Psoas muscle (tissue), 8 donors: ENCODE data around the gene CAMK2B. TPM values are rescaled to one million over a fixed set of nuclear protein-coding genes. Genes with fewer than 3 reads are reported as not detected.
A peak's percentile ranks its signal among the peaks of the same experiment; 100 is the strongest.

Experiments used
- ATAC-seq, 4 donors: fragments of 200-7000 bp; cut with Tn5 transposase; one replicate each; pipeline ENCODE4 v1.9.1; 2020; ENCODE audit warnings: moderate library complexity in 3 of 4, mild to moderate bottlenecking in 2 of 4
- DNase-seq, 2 donors: peaks; one replicate each; pipeline ENCODE4 v3.0.0-alpha.2; 2020
- H3K27ac ChIP-seq: fragments of 200-600 bp; one replicate; pipeline ENCODE4 v1.8.0; 2022
- H3K27me3 ChIP-seq, 3 donors: fragments of 200-600 bp in 1 of 3; one replicate each; pipeline versions ENCODE4 v1.6.1 to v1.8.0; 2013 to 2022; ENCODE audit warnings: low read length in 2 of 3, mild to moderate bottlenecking in 2 of 3, moderate library complexity in 1 of 3; ENCODE audit not compliant: insufficient read depth in 3 of 3
- H3K36me3 ChIP-seq, 2 donors: fragments of 200-600 bp in 1 of 2; one replicate each; pipeline versions ENCODE4 v1.6.1 to v1.8.0; 2013 to 2022; ENCODE audit warnings: low read depth in 1 of 2, mild to moderate bottlenecking in 1 of 2, moderate library complexity in 1 of 2; ENCODE audit not compliant: insufficient read depth in 1 of 2
- H3K4me1 ChIP-seq: fragments of 200-600 bp; one replicate; pipeline ENCODE4 v1.8.0; 2022
- H3K4me3 ChIP-seq: fragments of 200-600 bp; one replicate; pipeline ENCODE4 v1.8.0; 2022; ENCODE audit warnings: mild to moderate bottlenecking
- H3K9me3 ChIP-seq: fragments of 200-600 bp; one replicate; pipeline ENCODE4 v1.8.0; 2022
- WGBS, 3 donors: extraction: QIAGEN DNeasy Blood & Tissue Kit; methylation state at CpG; one replicate each; pipeline versions ENCODE4 v1.1.6 to v1.1.7; 2013; 5-methylcytosine and 5-hydroxymethylcytosine counted together
- intact Hi-C, 2 donors: fragments of 100-400 bp; cut with DNase I; formaldehyde crosslinking; loops; one replicate each; pipeline versions ENCODE4 v1.11.0 to v1.14.2; 2022
- polyA plus RNA-seq, 3 donors: library from polyadenylated mRNA; stranded (reverse); fragments of 200-250 nt; gene quantifications; one replicate each; pipeline ENCODE4 v1.2.3, GENCODE V29; 2013
- total RNA-seq, 4 donors: library from RNA; stranded (reverse); fragmentation: NEBNext Ultra II Directional in 2 of 4; extraction: Animal tissue kit (Norgen Biotek cat#: 25700) in 2 of 4; gene quantifications; one replicate each; pipeline versions ENCODE4 v1.2.1 to v1.2.4, GENCODE V29; 2021 to 2023
- TF ChIP-seq, protein P1 (sequence below): fragments of 200-600 bp; IDR thresholded peaks from one replicate; pipeline ENCODE4 v1.8.0; 2022; ENCODE audit warnings: antibody characterized with exemption
- donor health status: healthy with polysubstance abuse.
- donor health status: DM: no; HTN: no; CAD: no; lungs with moderate emphysema.
- donor health status: Bipolar disorder and iron deficiency.
- donor health status: healthy.
- donor health status: DM: yes; HTN: yes; CAD: no.
- donor health status: DM: no; HTN: no; CAD: no.
- donor health status: DM: no; HTN: no; CAD: no.
- donor health status: DM: yes; HTN: yes; CAD: no.

The CAMK2B gene
- total and polyA plus RNA-seq, 7 donors, result 14.5 to 81.4 (median 50.0) TPM

- TF ChIP-seq, protein P1, sequence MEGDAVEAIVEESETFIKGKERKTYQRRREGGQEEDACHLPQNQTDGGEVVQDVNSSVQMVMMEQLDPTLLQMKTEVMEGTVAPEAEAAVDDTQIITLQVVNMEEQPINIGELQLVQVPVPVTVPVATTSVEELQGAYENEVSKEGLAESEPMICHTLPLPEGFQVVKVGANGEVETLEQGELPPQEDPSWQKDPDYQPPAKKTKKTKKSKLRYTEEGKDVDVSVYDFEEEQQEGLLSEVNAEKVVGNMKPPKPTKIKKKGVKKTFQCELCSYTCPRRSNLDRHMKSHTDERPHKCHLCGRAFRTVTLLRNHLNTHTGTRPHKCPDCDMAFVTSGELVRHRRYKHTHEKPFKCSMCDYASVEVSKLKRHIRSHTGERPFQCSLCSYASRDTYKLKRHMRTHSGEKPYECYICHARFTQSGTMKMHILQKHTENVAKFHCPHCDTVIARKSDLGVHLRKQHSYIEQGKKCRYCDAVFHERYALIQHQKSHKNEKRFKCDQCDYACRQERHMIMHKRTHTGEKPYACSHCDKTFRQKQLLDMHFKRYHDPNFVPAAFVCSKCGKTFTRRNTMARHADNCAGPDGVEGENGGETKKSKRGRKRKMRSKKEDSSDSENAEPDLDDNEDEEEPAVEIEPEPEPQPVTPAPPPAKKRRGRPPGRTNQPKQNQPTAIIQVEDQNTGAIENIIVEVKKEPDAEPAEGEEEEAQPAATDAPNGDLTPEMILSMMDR, result no peak
- no peak for ATAC-seq
- Histone ChIP-seq H3K27me3 (peaks cover 0 to 10% (median 0%) of the 10 kb centered on the region in 3 donors), H3K36me3 (no peaks in the 10 kb centered on the region), H3K4me3 (no peak overlapping the region), H3K9me3 (no peaks in the 10 kb centered on the region), H3K4me1 (peaks cover 8% of the 10 kb centered on the region), H3K27ac (no peak overlapping the region)
- no peak for DNase-seq
- intact Hi-C loops, result loop anchor here in 1 of 2 donors (5.0 kb wide), 1 partner anchor 87 kb away; no protein-coding TSS in a partner anchor
- 50 to 86% (median 74%) methylated on average over 2 of the region's 2 CpGs for WGBS, 3 donors
Observed at GRCh38 chr7:44329081-44329480, 3.7 kb upstream of the CAMK2B start.

GRCh38 chr7:44327981-44328380, 2.6 kb upstream of the CAMK2B start:
- no peak overlapping the region for H3K27ac ChIP-seq
- ATAC-seq (no peak), DNase-seq (no peak)
- no peaks in the 10 kb centered on the region for H3K36me3 ChIP-seq
- no peak overlapping the region for H3K4me3 ChIP-seq
- 86 to 87% (median 86%) methylated on average over 5 of the region's 5 CpGs for WGBS, 3 donors
- H3K9me3 ChIP-seq, result no peaks in the 10 kb centered on the region
- H3K4me1 ChIP-seq, result peaks cover 13% of the 10 kb centered on the region
- intact Hi-C loops, result loop anchor here in 1 of 2 donors (5.0 kb wide), 1 partner anchor 86 kb away; no protein-coding TSS in a partner anchor
- TF ChIP-seq, protein P1, result no peak
- peaks cover 0 to 11% (median 0%) of the 10 kb centered on the region in 3 donors for H3K27me3 ChIP-seq

DNA sequence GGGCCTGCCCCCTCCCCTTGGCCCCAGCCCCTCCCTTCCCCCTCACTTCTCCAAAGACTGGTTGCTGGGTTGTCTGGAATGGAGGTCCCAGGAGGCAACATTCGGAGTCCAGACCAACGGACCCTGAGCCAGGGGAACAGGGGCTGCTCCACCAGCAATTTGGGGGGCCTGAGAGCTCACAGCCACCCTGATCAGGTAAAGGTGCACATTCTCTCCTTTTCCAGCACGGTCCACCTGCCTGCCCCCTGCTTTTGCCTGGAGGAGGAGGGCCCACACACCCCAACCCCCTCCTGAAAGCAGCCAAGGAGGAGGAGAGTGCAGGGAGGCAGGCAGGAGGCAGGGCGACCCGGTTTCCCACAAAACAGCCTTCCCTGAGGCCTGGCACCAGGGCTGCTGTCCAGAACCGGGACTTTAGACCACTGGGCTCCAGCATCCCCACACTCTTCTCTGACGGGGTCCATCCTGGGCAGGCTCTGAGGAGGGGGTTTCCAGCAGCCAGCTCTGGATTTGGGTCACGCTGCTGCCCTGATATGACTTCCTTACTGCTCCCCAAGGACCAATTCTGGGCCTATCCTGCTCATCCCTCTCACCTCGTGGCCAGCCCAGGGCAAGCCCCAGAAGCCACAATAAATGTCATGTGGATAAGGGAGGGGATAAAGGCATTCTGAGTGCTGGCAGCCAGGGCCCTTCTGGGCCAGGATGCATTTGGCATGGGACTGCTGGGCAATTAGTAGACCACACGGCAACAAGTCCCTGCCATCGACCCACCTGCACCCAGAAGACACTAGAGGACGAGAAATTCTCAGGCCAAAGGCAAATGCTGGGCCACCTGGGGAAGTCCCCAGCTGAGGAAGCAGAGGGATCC, 1.1 kb upstream of the CAMK2B start:
- Histone ChIP-seq H3K4me3 (no peak overlapping the region), H3K27me3 (peaks cover 0 to 11% (median 0%) of the 10 kb centered on the region in 3 donors), H3K9me3 (no peaks in the 10 kb centered on the region), H3K36me3 (no peaks in the 10 kb centered on the region), H3K4me1 (peaks cover 22% of the 10 kb centered on the region), H3K27ac (no peak overlapping the region)
- intact Hi-C loops, result loop anchor here in 1 of 2 donors (5.0 kb wide), 1 partner anchor 84 kb away; no protein-coding TSS in a partner anchor
- 54 to 72% (median 59%) methylated on average over 10 to 12 of the region's 12 CpGs for WGBS, 3 donors
- TF ChIP-seq, protein P1, result no peak
- DNase-seq (no peak), ATAC-seq (no peak)

GRCh38 chr7:44325811-44326241, 432 bp upstream of the CAMK2B start:
- peaks cover 29% of the 10 kb centered on the region for H3K4me1 ChIP-seq
- H3K9me3 ChIP-seq, result no peaks in the 10 kb centered on the region
- 1 to 4% (median 2%) methylated on average over 16 to 23 of the region's 23 CpGs for WGBS, 3 donors
- H3K36me3 ChIP-seq, result no peaks in the 10 kb centered on the region
- intact Hi-C loops, result loop anchor here in 1 of 2 donors (5.0 kb wide), 1 partner anchor 84 kb away; no protein-coding TSS in a partner anchor
- ATAC-seq, result peak; percentile 27 to 47 (median 35)
- peaks cover 0 to 11% (median 0%) of the 10 kb centered on the region in 3 donors for H3K27me3 ChIP-seq
- peak overlapping the region; percentile 36 for H3K27ac ChIP-seq
- TF ChIP-seq, protein P1, result peak; percentile 13
- peak overlapping the region; percentile 44 for H3K4me3 ChIP-seq
- DNase-seq, result no peak
